ENCODE data around the gene HRG. TPM values are rescaled to one million over a fixed set of nuclear protein-coding genes. Genes with fewer than 3 reads are reported as not detected.

Gene HRG
- total RNA-seq, 6 donors from 2014 or later, result 0.13 to 0.23 TPM; not detected in 4

- H3K9me3 ChIP-seq, result no peaks in the 10 kb centered on the region
- H3K27me3 ChIP-seq, result no peaks in the 10 kb centered on the region
- H3K27ac ChIP-seq, result no peak overlapping the region
- H3K4me1 ChIP-seq, result peaks cover 0 to 14% (median 3%) of the 10 kb centered on the region in 4 donors
- no peaks in the 10 kb centered on the region for H3K36me3 ChIP-seq
- DNase-seq (no peak), ATAC-seq (ENCODE audit: low FRiP score in 2 of 2) (no peak)
- TF ChIP-seq EP300 (IDR thresholded peaks at IDR 0.05) (no peak), CTCF (IDR thresholded peaks at IDR 0.05) (no peak), POLR2A (IDR thresholded peaks at IDR 0.05) (no peak), POLR2AphosphoS5 (IDR thresholded peaks at IDR 0.05) (no peak)
- 52 to 59% methylated on average over 3 of the region's 3 CpGs for WGBS, 2 donors
- no peak overlapping the region for H3K4me3 ChIP-seq
These were observed 23.8 kb upstream of the HRG start for GRCh38 chr3:186642014-186642413.

GRCh38 chr3:186643493-186643892 is 22.3 kb upstream of the HRG start:
- Histone ChIP-seq H3K36me3 (no peaks in the 10 kb centered on the region), H3K27ac (no peak overlapping the region), H3K27me3 (no peaks in the 10 kb centered on the region), H3K9me3 (no peaks in the 10 kb centered on the region), H3K4me3 (no peak overlapping the region), H3K4me1 (peaks cover 0 to 14% (median 3%) of the 10 kb centered on the region in 4 donors)
- ATAC-seq (ENCODE audit: low FRiP score in 2 of 2) (no peak), DNase-seq (no peak)
- WGBS, 2 donors, result 77 to 82% methylated on average over 1 of the region's 1 CpG
- TF ChIP-seq POLR2A (IDR thresholded peaks at IDR 0.05) (no peak), POLR2AphosphoS5 (IDR thresholded peaks at IDR 0.05) (no peak), CTCF (IDR thresholded peaks at IDR 0.05) (no peak)

- Histone ChIP-seq H3K27ac (no peak overlapping the region), H3K4me1 (peaks cover 0 to 14% (median 3%) of the 10 kb centered on the region in 4 donors), H3K27me3 (no peaks in the 10 kb centered on the region), H3K36me3 (no peaks in the 10 kb centered on the region), H3K4me3 (no peak overlapping the region), H3K9me3 (no peaks in the 10 kb centered on the region)
- ATAC-seq (ENCODE audit: low FRiP score in 2 of 2) (peak in 1 of 2 donors; percentile 56), DNase-seq (peak in 1 of 2 donors; percentile 70)
- WGBS, 2 donors, result 49 to 65% methylated on average over 3 of the region's 3 CpGs
- TF ChIP-seq EP300 (IDR thresholded peaks at IDR 0.05), result no peak
These were observed 21.1 kb upstream of the HRG start for GRCh38 chr3:186644683-186645082.

GRCh38 chr3:186646106-186646505 is 19.7 kb upstream of the HRG start:
- 94 to 96% methylated on average over 4 of the region's 4 CpGs for WGBS, 2 donors

GRCh38 chr3:186646841-186647240 is 19.0 kb upstream of the HRG start:
- WGBS, 2 donors, result 88 to 93% methylated on average over 1 of the region's 1 CpG

More at GRCh38 chr3:186646106-186646505, 19.7 kb upstream of the HRG start:
- H3K27ac ChIP-seq, result no peak overlapping the region
- no peak for TF ChIP-seq POLR2AphosphoS5 (IDR thresholded peaks at IDR 0.05)
- TF ChIP-seq CTCF (IDR thresholded peaks at IDR 0.05), result no peak
- no peak for TF ChIP-seq POLR2A (IDR thresholded peaks at IDR 0.05)
- no peak for TF ChIP-seq EP300 (IDR thresholded peaks at IDR 0.05)
- peaks cover 0 to 4% (median 0%) of the 10 kb centered on the region in 4 donors for H3K4me1 ChIP-seq
- H3K27me3 ChIP-seq, result no peaks in the 10 kb centered on the region
- H3K36me3 ChIP-seq, result no peaks in the 10 kb centered on the region
- no peak overlapping the region for H3K4me3 ChIP-seq
- H3K9me3 ChIP-seq, result no peaks in the 10 kb centered on the region
- ATAC-seq (ENCODE audit: low FRiP score in 2 of 2) (no peak), DNase-seq (no peak)

More at GRCh38 chr3:186646841-186647240, 19.0 kb upstream of the HRG start:
- H3K27me3 ChIP-seq, result peaks cover 0 to 3% (median 0%) of the 10 kb centered on the region in 4 donors
- DNase-seq (no peak), ATAC-seq (ENCODE audit: low FRiP score in 2 of 2) (no peak)
- no peak overlapping the region for H3K4me3 ChIP-seq
- H3K36me3 ChIP-seq, result no peaks in the 10 kb centered on the region
- TF ChIP-seq CTCF (IDR thresholded peaks at IDR 0.05) (no peak), EP300 (IDR thresholded peaks at IDR 0.05) (no peak), POLR2AphosphoS5 (IDR thresholded peaks at IDR 0.05) (no peak), POLR2A (IDR thresholded peaks at IDR 0.05) (no peak)
- H3K4me1 ChIP-seq, result no peaks in the 10 kb centered on the region
- no peaks in the 10 kb centered on the region for H3K9me3 ChIP-seq
- no peak overlapping the region for H3K27ac ChIP-seq

All from upper lobe of left lung (tissue), 6 donors.